ENCODE results near the gene KIAA1549. TPM values are rescaled to one million over a fixed set of nuclear protein-coding genes. Genes with fewer than 3 reads are reported as not detected.

KIAA1549 gene
- total RNA-seq, 1 experiment from 2014 or later, result 18.7 TPM

GRCh38 chr7:139023076-139023475 lies 41.9 kb upstream of the KIAA1549 start:
- CTCF ChIA-PET, result no interaction called here
- H3K9me3 Mint-ChIP-seq, result no peaks in the 10 kb centered on the region

More at GRCh38 chr7:139023076-139023475, 41.9 kb upstream of the KIAA1549 start:
- Mint-ChIP-seq H3K36me3 (peaks cover 37% of the 10 kb centered on the region), H3K27ac (peak overlapping the region; percentile 20; the same call in 1 of the 2 replicates), H3K27me3 (ENCODE audit: low read depth) (no peaks in the 10 kb centered on the region), H3K4me1 (peaks cover 8% of the 10 kb centered on the region), H3K4me3 (no peak overlapping the region)
- no peak for DNase-seq (ENCODE audit: low spot score)
- no peak for ATAC-seq
- TF ChIP-seq ZNF121 (CRISPR knock-in tag; IDR thresholded peaks at IDR 0.05), result no peak
- no peak for TF ChIP-seq ZNF423 (CRISPR knock-in tag; IDR thresholded peaks at IDR 0.05)
- no peak for TF ChIP-seq MAX (CRISPR knock-in tag; IDR thresholded peaks at IDR 0.05)
- TF ChIP-seq ESRRA (CRISPR knock-in tag; IDR thresholded peaks at IDR 0.05; ENCODE audit: borderline replicate concordance), result no peak
- no peak for TF ChIP-seq KAT7 (CRISPR knock-in tag; IDR thresholded peaks at IDR 0.05; ENCODE audit: borderline replicate concordance)
- TF ChIP-seq ZNF281 (CRISPR knock-in tag; IDR thresholded peaks at IDR 0.05), result no peak
- no peak for TF ChIP-seq JUN (CRISPR knock-in tag; IDR thresholded peaks at IDR 0.05)
- TF ChIP-seq MLX (CRISPR knock-in tag; IDR thresholded peaks at IDR 0.05), result no peak
- no peak for TF ChIP-seq RELA (CRISPR knock-in tag; IDR thresholded peaks at IDR 0.05; ENCODE audit: borderline replicate concordance)
- no peak for TF ChIP-seq ZNF671 (CRISPR knock-in tag; IDR thresholded peaks at IDR 0.05)
- TF ChIP-seq FOXK1 (CRISPR knock-in tag; IDR thresholded peaks at IDR 0.05), result no peak
- no peak for TF ChIP-seq HMGXB4 (CRISPR knock-in tag; IDR thresholded peaks at IDR 0.05)
- no peak for TF ChIP-seq CBFB (CRISPR knock-in tag; IDR thresholded peaks at IDR 0.05; ENCODE audit: low read depth)
- no peak for TF ChIP-seq ATF6 (CRISPR knock-in tag; IDR thresholded peaks at IDR 0.05)
- TF ChIP-seq NR2C2 (CRISPR knock-in tag; IDR thresholded peaks at IDR 0.05), result no peak
- no peak for TF ChIP-seq ZNF219 (CRISPR knock-in tag; IDR thresholded peaks at IDR 0.05; ENCODE audit: borderline replicate concordance)
- TF ChIP-seq PRDM15 (CRISPR knock-in tag; IDR thresholded peaks at IDR 0.05), result no peak
- no peak for TF ChIP-seq NFATC4 (CRISPR knock-in tag; IDR thresholded peaks at IDR 0.05)
- POLR2A ChIA-PET, result interaction anchor here (0.6 kb wide), 1 partner anchor 1214 kb away, joined by 3 read pairs; no protein-coding TSS in a partner anchor

Data from WTC11 (cell line).